Testis (tissue), 2 donors: ENCODE measurements around the gene SAYSD1.

ENCODE experiments used
- CTCF ChIP-seq, 3 experiments: fragments of 450-650 bp in 2 of 3; fragments of 200-600 bp in 1 of 3; sonication (generic) in 1 of 3; IDR thresholded peaks; one replicate each; pipeline ENCODE4 v1.5.1; 2016 to 2019; ENCODE audit warnings: antibody characterized with exemption in 3 of 3, mild to moderate bottlenecking in 2 of 3, moderate library complexity in 1 of 3
- POLR2A ChIP-seq: fragments of 450-650 bp; IDR thresholded peaks from one replicate; pipeline ENCODE4 v1.6.1; 2017; ENCODE audit warnings: antibody characterized with exemption, mild to moderate bottlenecking, moderate library complexity

GRCh38 chr6:39072830-39073229, 42.2 kb downstream of the SAYSD1 start:
- TF ChIP-seq CTCF (IDR thresholded peaks at IDR 0.05) (no peak), POLR2A (no peak)
